ENCODE measurements around the gene YDJC.

Gene YDJC

GRCh38 chr22:21636629-21637218 is 6.9 kb upstream of the YDJC start:
- no peak overlapping the region for H3K4me3 ChIP-seq (ENCODE audit: low read depth, low read length)
- in situ Hi-C loops (cut with HindIII; ENCODE audit: low sequenced_read_pairs) = no loop called here
- TF ChIP-seq CTCF (IDR thresholded peaks at IDR 0.05; ENCODE audit: low read depth, low read length) = no peak
- DNase-seq (ENCODE audit: low read depth, low spot score) = no peak

- in situ Hi-C loops (cut with HindIII; ENCODE audit: low sequenced_read_pairs) = no loop called here
- DNase-seq (ENCODE audit: low read depth, low spot score) = no peak
- TF ChIP-seq CTCF (IDR thresholded peaks at IDR 0.05; ENCODE audit: low read depth, low read length) = no peak
- no peak overlapping the region for H3K4me3 ChIP-seq (ENCODE audit: low read depth, low read length)
Observed at GRCh38 chr22:21635771-21636510, 6.1 kb upstream of the YDJC start.

- in situ Hi-C loops (cut with HindIII; ENCODE audit: low sequenced_read_pairs) = no loop called here
- no peak for TF ChIP-seq CTCF (IDR thresholded peaks at IDR 0.05; ENCODE audit: low read depth, low read length)
- no peak for DNase-seq (ENCODE audit: low read depth, low spot score)
- H3K4me3 ChIP-seq (ENCODE audit: low read depth, low read length) = no peak overlapping the region
Observed at GRCh38 chr22:21634844-21635243, 5.0 kb upstream of the YDJC start.

GRCh38 chr22:21634081-21634480 is 4.3 kb upstream of the YDJC start:
- no peak for TF ChIP-seq CTCF (IDR thresholded peaks at IDR 0.05; ENCODE audit: low read depth, low read length)

GRCh38 chr22:21633481-21633880 is 3.7 kb upstream of the YDJC start:
- DNase-seq (ENCODE audit: low read depth, low spot score) = no peak
- TF ChIP-seq CTCF (IDR thresholded peaks at IDR 0.05; ENCODE audit: low read depth, low read length) = no peak
- H3K4me3 ChIP-seq (ENCODE audit: low read depth, low read length) = no peak overlapping the region
- in situ Hi-C loops (cut with HindIII; ENCODE audit: low sequenced_read_pairs) = no loop called here

More at GRCh38 chr22:21634081-21634480, 4.3 kb upstream of the YDJC start:
- no peak for DNase-seq (ENCODE audit: low read depth, low spot score)
- in situ Hi-C loops (cut with HindIII; ENCODE audit: low sequenced_read_pairs) = no loop called here
- H3K4me3 ChIP-seq (ENCODE audit: low read depth, low read length) = no peak overlapping the region

GRCh38 chr22:21632931-21633330 is 3.1 kb upstream of the YDJC start:
- no peak for TF ChIP-seq CTCF (IDR thresholded peaks at IDR 0.05; ENCODE audit: low read depth, low read length)
- in situ Hi-C loops (cut with HindIII; ENCODE audit: low sequenced_read_pairs) = no loop called here
- H3K4me3 ChIP-seq (ENCODE audit: low read depth, low read length) = no peak overlapping the region
- no peak for DNase-seq (ENCODE audit: low read depth, low spot score)

All from astrocyte of the spinal cord (primary cell).